ENCODE measurements around the gene CDH13. TPM values are rescaled to one million over a fixed set of nuclear protein-coding genes. Genes with fewer than 3 reads are reported as not detected.

Gene CDH13
- total and polyA plus RNA-seq, 2 experiments from 2014 or later = 2.9 to 4.8 TPM

DNA sequence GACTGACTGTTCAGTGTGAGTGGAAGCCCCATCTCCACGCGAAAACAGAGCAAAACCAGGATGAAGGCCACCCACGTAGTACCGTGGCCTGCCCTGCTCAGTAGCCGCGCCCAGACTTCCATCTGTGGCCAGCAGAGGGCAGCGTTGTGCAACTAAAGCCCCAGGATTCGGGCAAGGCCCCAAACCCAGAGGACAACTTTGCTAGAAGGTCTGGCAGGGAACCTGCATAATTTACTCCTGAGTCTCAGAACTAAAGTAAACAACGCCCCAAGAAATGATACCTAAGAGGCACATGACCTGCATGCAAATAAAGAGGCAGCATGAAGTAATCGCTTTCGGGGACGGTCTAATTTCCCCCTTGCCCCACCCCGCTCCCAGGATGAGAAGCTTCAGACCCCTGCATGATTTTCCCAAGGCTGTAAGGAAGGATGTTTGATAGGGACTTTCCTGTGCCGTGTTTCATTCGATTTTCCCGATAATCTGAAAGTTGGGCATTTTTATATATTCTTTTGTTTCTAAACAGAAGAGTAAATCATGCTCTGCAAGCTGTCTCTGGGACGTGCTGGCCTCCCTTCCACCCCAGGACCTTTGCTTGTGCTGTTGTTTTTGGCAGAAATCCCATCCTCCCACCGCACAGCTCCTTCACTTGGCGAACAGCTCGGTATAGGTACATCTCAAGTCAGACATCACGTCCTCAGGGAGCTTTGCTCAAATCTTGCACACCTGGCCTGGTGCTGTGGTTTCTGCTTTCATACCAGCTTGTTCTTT, 1199.6 kb downstream of the CDH13 start:
- peak; percentile 91 for TF ChIP-seq CTCF (IDR thresholded peaks at IDR 0.05; ENCODE audit: low read depth, low read length)
- no peaks in the 10 kb centered on the region for H3K36me3 ChIP-seq
- H3K27ac ChIP-seq = no peak overlapping the region
- no peaks in the 10 kb centered on the region for H3K27me3 ChIP-seq
- H3K4me3 ChIP-seq = no peak overlapping the region
- DNase-seq (ENCODE audit: low read depth in 1 of 2, low spot score in 1 of 2) = peak; percentile 83 to 85
- no peaks in the 10 kb centered on the region for H3K4me1 ChIP-seq (ENCODE audit: low read depth)
- H3K9me3 ChIP-seq (ENCODE audit: low read depth) = no peaks in the 10 kb centered on the region

DNA sequence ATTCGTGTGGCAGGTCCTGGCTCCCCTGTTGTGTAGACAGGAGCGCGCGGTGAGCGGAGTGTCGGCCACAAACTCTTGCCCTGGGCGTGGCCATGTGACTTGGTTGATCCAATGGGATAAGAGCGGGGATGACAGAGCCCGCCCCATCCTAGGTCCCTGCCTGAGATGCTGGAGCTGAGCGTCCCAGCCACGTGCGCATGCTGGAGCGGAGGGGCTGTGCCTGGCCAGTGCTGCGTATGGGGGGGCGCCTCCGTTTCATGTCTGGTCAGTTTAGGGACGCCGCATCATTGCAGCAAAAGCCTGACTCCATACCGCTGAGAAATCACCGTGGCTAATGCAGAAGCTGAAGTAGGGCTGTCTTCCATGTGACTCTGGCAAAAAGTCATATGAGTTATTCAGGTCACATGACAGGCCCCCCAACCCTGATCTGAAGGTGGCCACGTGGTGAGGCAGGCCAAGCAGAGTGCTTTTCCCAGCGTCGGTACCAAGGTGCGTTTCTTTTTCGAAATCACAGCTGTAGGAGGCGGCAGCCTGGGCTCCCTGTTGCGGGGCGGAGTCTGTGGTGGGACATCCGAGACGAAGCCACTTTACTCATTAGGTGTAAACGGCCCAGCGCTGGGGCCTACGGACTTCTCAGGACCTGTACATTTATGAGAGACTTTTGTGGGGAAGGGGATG, 1203.5 kb downstream of the CDH13 start:
- no peak for TF ChIP-seq CTCF (IDR thresholded peaks at IDR 0.05; ENCODE audit: low read depth, low read length)
- H3K36me3 ChIP-seq = no peaks in the 10 kb centered on the region
- H3K9me3 ChIP-seq (ENCODE audit: low read depth) = no peaks in the 10 kb centered on the region
- H3K27me3 ChIP-seq = no peaks in the 10 kb centered on the region
- no peak overlapping the region for H3K4me3 ChIP-seq
- H3K4me1 ChIP-seq (ENCODE audit: low read depth) = no peaks in the 10 kb centered on the region
- no peak for DNase-seq (ENCODE audit: low read depth in 1 of 2, low spot score in 1 of 2)
- no peak overlapping the region for H3K27ac ChIP-seq

GRCh38 chr16:83830769-83831455, 1204.1 kb downstream of the CDH13 start:
- Histone ChIP-seq H3K9me3 (ENCODE audit: low read depth) (no peaks in the 10 kb centered on the region), H3K4me1 (ENCODE audit: low read depth) (no peaks in the 10 kb centered on the region), H3K4me3 (no peak overlapping the region), H3K27ac (no peak overlapping the region), H3K27me3 (no peaks in the 10 kb centered on the region), H3K36me3 (no peaks in the 10 kb centered on the region)
- no peak for TF ChIP-seq CTCF (IDR thresholded peaks at IDR 0.05; ENCODE audit: low read depth, low read length)
- peak in 1 of 2 donors; percentile 17 for DNase-seq (ENCODE audit: low read depth in 1 of 2, low spot score in 1 of 2)

GRCh38 chr16:83831456-83831987, 1204.8 kb downstream of the CDH13 start:
- no peaks in the 10 kb centered on the region for H3K9me3 ChIP-seq (ENCODE audit: low read depth)
- H3K36me3 ChIP-seq = no peaks in the 10 kb centered on the region
- no peak for DNase-seq (ENCODE audit: low read depth in 1 of 2, low spot score in 1 of 2)
- TF ChIP-seq CTCF (IDR thresholded peaks at IDR 0.05; ENCODE audit: low read depth, low read length) = no peak
- no peak overlapping the region for H3K27ac ChIP-seq
- H3K27me3 ChIP-seq = no peaks in the 10 kb centered on the region
- no peaks in the 10 kb centered on the region for H3K4me1 ChIP-seq (ENCODE audit: low read depth)
- H3K4me3 ChIP-seq = no peak overlapping the region

DNA sequence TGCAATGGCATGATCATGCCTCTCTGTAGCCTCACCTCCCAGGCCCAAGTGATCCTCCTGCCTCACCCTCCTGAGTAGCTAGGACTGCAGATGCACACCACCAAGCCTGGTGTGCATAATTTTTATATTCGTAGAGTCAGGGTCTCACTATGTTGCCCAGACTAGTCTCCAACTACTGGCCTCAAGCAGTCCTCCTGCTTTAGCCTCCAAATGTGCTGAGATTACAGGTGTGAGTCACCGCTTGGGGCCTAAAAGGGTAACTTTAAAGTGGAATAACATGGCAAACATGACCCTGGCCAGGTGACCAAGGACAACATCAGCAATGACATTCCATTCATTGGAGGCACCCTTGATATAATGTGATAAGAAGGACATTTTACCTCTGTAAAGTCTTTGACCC, 1207.2 kb downstream of the CDH13 start:
- no peak for DNase-seq (ENCODE audit: low read depth in 1 of 2, low spot score in 1 of 2)
- no peak overlapping the region for H3K4me3 ChIP-seq
- TF ChIP-seq CTCF (IDR thresholded peaks at IDR 0.05; ENCODE audit: low read depth, low read length) = no peak
- H3K27me3 ChIP-seq = no peaks in the 10 kb centered on the region
- no peaks in the 10 kb centered on the region for H3K4me1 ChIP-seq (ENCODE audit: low read depth)
- H3K9me3 ChIP-seq (ENCODE audit: low read depth) = no peaks in the 10 kb centered on the region
- no peak overlapping the region for H3K27ac ChIP-seq
- H3K36me3 ChIP-seq = no peaks in the 10 kb centered on the region

Measured in cardiac muscle cell (in vitro differentiated cells and primary cell).